ENCODE measurements around the gene ABCA3.

The ABCA3 gene

DNA sequence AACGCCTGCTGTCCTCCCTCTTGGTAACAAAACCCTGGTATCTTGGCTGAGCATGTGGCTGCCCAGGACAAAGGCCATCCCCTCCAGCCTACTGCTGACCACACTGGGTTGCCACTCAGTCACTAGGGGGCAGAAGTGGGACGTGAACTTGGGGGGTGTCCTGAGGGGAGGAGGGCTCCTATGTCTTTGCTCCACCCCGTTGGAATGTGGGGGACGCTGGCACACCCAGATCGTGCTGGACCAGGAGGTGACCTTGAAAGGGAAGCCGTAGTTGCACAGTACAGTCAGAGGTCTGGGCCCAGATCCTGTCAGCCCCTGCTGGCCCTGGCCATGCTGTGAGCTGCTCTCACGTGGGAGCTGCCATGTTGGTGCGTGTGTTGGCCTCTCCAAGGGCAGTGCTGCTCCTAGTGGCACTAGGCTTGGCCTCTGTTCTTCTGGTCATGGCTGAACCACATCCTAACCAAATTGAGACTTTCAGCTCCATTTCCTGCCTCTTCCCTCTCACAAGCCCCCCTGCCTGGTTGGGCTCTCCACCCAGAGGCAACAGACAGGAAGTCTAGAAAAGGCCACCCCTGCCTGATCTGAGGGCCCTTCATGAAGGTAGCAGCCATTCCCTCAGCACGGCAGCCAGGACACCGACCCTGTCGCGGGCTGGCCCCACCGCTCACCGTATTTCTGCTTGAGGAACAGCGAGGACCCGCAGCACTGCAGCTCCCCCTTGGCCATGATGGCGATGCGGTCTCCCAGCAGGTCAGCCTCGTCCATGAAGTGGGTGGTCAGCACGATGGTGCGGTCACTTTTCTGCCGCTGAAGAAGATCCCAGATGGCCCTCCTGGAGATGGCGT is 43.6 kb downstream of the ABCA3 start:
- peak; percentile 35 for DNase-seq (ENCODE audit: low read depth)
- TF ChIP-seq CTCF (IDR thresholded peaks at IDR 0.05; ENCODE audit: low read length, missing control alignments), result peak; percentile 47
- no peak overlapping the region for H3K4me3 ChIP-seq (replicated peaks; ENCODE audit: low read depth, low read length)

DNA sequence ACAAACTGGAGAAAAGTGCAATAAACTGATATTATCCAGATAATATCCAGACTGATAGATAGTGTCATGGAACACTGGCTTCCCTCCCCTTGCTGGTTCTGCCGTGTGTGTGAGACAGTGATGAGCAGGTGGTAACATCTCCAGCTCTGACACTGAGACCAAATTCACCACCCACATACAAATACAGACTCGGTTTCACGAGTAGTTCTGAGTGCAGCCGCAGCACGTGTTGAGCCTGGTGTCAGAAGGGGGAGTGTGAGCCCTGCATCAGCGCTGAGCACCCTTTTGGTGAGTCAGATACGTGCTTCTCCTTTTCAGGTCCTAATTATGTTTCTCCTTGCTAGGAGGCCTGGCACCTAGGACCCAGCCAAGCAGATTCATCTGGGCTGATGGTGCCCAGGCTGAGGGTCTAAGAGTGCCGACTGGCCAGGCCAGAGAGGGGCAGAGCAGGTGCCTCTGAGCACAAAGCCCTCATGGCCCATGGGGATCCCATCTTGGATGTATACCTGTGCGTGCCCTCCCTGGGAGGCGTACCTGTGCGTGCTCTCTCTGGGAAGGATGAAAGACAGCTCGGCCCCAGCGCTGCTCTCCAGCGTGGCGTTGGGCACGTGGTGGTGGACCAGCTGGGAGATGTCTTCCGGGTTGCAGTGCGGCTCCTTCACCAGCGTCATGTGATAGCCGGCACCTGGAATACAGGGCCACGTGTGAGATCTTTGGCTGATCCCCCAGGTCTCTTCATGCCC is 45.3 kb downstream of the ABCA3 start:
- no peak for TF ChIP-seq CTCF (IDR thresholded peaks at IDR 0.05; ENCODE audit: low read length, missing control alignments)
- DNase-seq (ENCODE audit: low read depth), result no peak
- no peak overlapping the region for H3K4me3 ChIP-seq (replicated peaks; ENCODE audit: low read depth, low read length)

- DNase-seq (ENCODE audit: low read depth), result no peak
- no peak overlapping the region for H3K4me3 ChIP-seq (replicated peaks; ENCODE audit: low read depth, low read length)
- TF ChIP-seq CTCF (IDR thresholded peaks at IDR 0.05; ENCODE audit: low read length, missing control alignments), result no peak
Observed at GRCh38 chr16:2292221-2292620, 48.3 kb downstream of the ABCA3 start.

- no peak for TF ChIP-seq CTCF (IDR thresholded peaks at IDR 0.05; ENCODE audit: low read length, missing control alignments)
- no peak for DNase-seq (ENCODE audit: low read depth)
- no peak overlapping the region for H3K4me3 ChIP-seq (replicated peaks; ENCODE audit: low read depth, low read length)
Observed at GRCh38 chr16:2289282-2289681, 51.2 kb downstream of the ABCA3 start.

GRCh38 chr16:2288726-2289125 is 51.8 kb downstream of the ABCA3 start:
- no peak overlapping the region for H3K4me3 ChIP-seq (replicated peaks; ENCODE audit: low read depth, low read length)
- TF ChIP-seq CTCF (IDR thresholded peaks at IDR 0.05; ENCODE audit: low read length, missing control alignments), result no peak
- no peak for DNase-seq (ENCODE audit: low read depth)

DNA sequence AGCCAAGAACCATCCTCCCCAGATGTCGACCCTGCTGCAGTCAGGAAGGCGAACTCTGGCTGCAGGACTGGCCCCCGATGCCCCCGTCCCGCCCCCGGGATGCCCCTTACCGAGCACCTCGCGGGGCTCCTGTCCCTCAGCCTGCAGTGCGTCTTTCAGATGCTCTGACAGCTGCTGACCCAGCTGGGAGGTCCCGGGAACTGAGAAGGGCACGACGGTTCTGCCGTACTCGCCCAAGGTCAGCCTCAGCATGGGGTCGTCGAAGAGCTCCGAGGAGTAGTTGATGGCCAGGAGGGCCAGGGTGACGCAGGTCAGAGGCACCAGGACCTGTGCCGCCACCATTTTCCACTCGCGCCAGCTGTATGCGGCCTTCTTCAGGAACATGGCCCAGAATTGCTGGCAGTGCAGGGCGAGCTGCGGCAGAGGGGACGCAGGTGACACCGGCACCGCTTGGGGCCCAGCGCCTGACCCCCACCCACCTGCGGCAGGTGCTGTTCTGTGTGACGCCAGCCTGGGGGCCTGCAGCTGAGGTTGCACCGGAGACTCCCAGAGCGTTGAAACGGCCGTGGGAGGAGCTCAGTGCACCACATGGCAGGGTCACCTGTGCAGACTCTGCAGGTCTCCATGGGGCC is 52.5 kb downstream of the ABCA3 start:
- H3K4me3 ChIP-seq (replicated peaks; ENCODE audit: low read depth, low read length), result no peak overlapping the region
- no peak for DNase-seq (ENCODE audit: low read depth)
- no peak for TF ChIP-seq CTCF (IDR thresholded peaks at IDR 0.05; ENCODE audit: low read length, missing control alignments)
